A549 (cell line): Measurements from ENCODE around the gene TSC2. TPM values are rescaled to one million over a fixed set of nuclear protein-coding genes. Genes with fewer than 3 reads are reported as not detected.

Experiments
- ATAC-seq, 2 experiments: fragments of 200-7000 bp in 1 of 2; fragments of >200 bp in 1 of 2; cut with Nextera tagmentation in 1 of 2; cut with Tn5 transposase in 1 of 2; 3 replicates each; pipeline versions ENCODE4 v1.8.0 to v1.9.1; 2018 to 2020; ENCODE audit warnings: mild to moderate bottlenecking in 1 of 2, moderate library complexity in 1 of 2
- CTCF ChIA-PET: fragments of 300-600 bp; sonication (Branson Sonifier 250); formaldehyde crosslinking; extraction: SDS; loops from one replicate; lab custom pipeline; 2021; ENCODE audit warnings: antibody characterized with exemption, inconsistent platforms; lab: Yijun Ruan, JAX
- POLR2A ChIA-PET: fragments of 350-600 bp; formaldehyde crosslinking; extraction: SDS; loops from one replicate; lab custom pipeline; 2021; ENCODE audit warnings: antibody characterized with exemption, inconsistent platforms; lab: Yijun Ruan, JAX
- DNase-seq, 2 experiments: peaks; one replicate each; pipeline versions ENCODE4 v3.0.0 to v3.0.0-alpha.2; 2011 to 2016; ENCODE audit warnings: low read depth in 1 of 2, low spot score in 1 of 2
- FAIRE-seq: peaks from 2 replicates; lab custom pipeline; 2011; peaks lifted over from hg19 to GRCh38; lab: Jason Lieb, UNC
- H3K27ac ChIP-seq, 2 experiments: fragments of >200 bp; sonication (Bioruptor Twin); formaldehyde crosslinking; 3 replicates each; pipeline ENCODE4 v1.5.1; 2016 to 2017
- H3K4me1 ChIP-seq: fragments of >200 bp; sonication (Bioruptor Twin); formaldehyde crosslinking; 3 replicates; pipeline ENCODE4 v1.6.1; 2016
- H3K4me2 ChIP-seq: fragments of >200 bp; sonication (Bioruptor Twin); formaldehyde crosslinking; 3 replicates; pipeline ENCODE4 v1.6.1; 2016
- H3K4me3 ChIP-seq: fragments of >200 bp; sonication (Bioruptor Twin); formaldehyde crosslinking; 3 replicates; pipeline ENCODE4 v1.5.1; 2016
- H3K9me3 ChIP-seq: fragments of >200 bp; sonication (Bioruptor Twin); formaldehyde crosslinking; 3 replicates; pipeline ENCODE4 v1.6.1; 2016
- ATOH8 ChIP-seq: fragments of 250-450 bp; sonication (Bioruptor Pico); IDR thresholded peaks from 2 replicates; pipeline ENCODE4 v1.5.0; 2020; ENCODE audit warnings: low read depth, mild to moderate bottlenecking, moderate library complexity
- CBX8 ChIP-seq: fragments of 200-600 bp; sonication (generic); IDR thresholded peaks from 2 replicates; pipeline ENCODE4 v1.6.1; 2016
- EP300 ChIP-seq, 2 experiments: fragments of >200 bp; sonication (Bioruptor Twin); formaldehyde crosslinking; IDR thresholded peaks; 2 replicates in 1 of 2; 3 replicates in 1 of 2; pipeline ENCODE4 v1.6.1; 2016 to 2017
- FOSL2 ChIP-seq, 2 experiments: fragments of 450-650 bp in 1 of 2; fragments of >200 bp in 1 of 2; sonication (Bioruptor Twin) in 1 of 2; formaldehyde crosslinking; IDR thresholded peaks; 2 replicates each; pipeline versions ENCODE4 v1.5.0 to v1.6.1; 2016 to 2020; ENCODE audit warnings: mild to moderate bottlenecking in 1 of 2, moderate library complexity in 1 of 2
- GATA3 ChIP-seq: IDR thresholded peaks from 2 replicates; pipeline ENCODE4 v1.6.1; 2012; ENCODE audit warnings: borderline replicate concordance
- HES2 ChIP-seq: fragments of >200 bp; sonication (Bioruptor Twin); formaldehyde crosslinking; IDR thresholded peaks from 2 replicates; pipeline ENCODE4 v1.6.1; 2016
- HOXA7 ChIP-seq: fragments of 250-450 bp; sonication (Bioruptor Pico); IDR thresholded peaks from 2 replicates; pipeline ENCODE4 v1.5.0; 2020; ENCODE audit warnings: mild to moderate bottlenecking, moderate library complexity
- HOXB13 ChIP-seq: fragments of 250-450 bp; sonication (Bioruptor Pico); IDR thresholded peaks from 2 replicates; pipeline ENCODE4 v1.5.0; 2020; ENCODE audit warnings: low read depth, mild to moderate bottlenecking, moderate library complexity
- HOXB5 ChIP-seq: fragments of 250-450 bp; sonication (Bioruptor Pico); IDR thresholded peaks from 2 replicates; pipeline ENCODE4 v1.5.0; 2020; ENCODE audit warnings: mild to moderate bottlenecking, moderate library complexity
- KDM5A ChIP-seq: fragments of 200-600 bp; sonication (generic); IDR thresholded peaks from 2 replicates; pipeline ENCODE4 v1.6.1; 2016; ENCODE audit warnings: antibody characterized with exemption, mild to moderate bottlenecking
- MAX ChIP-seq: IDR thresholded peaks from 2 replicates; pipeline ENCODE4 v1.6.1; 2012
- MYC ChIP-seq: IDR thresholded peaks from 2 replicates; pipeline ENCODE4 v1.6.1; 2012; ENCODE audit warnings: mild to moderate bottlenecking, inconsistent platforms, low read length, improper control_type of control experiment, borderline replicate concordance
- NFE2L2 ChIP-seq: fragments of 150-350 bp; conservative IDR thresholded peaks from 2 replicates; pipeline ENCODE4 v1.6.1; 2014; ENCODE audit warnings: low read length
- RAD21 ChIP-seq, 2 experiments: fragments of >200 bp in 1 of 2; sonication (Bioruptor Twin) in 1 of 2; formaldehyde crosslinking in 1 of 2; IDR thresholded peaks in 1 of 2; conservative IDR thresholded peaks in 1 of 2; 2 replicates in 1 of 2; 3 replicates in 1 of 2; pipeline ENCODE4 v1.6.1; 2012 to 2018; ENCODE audit warnings: inconsistent platforms in 1 of 2
- RFX5 ChIP-seq: fragments of 450-650 bp; IDR thresholded peaks from 2 replicates; pipeline ENCODE4 v1.7.1; 2014; ENCODE audit warnings: antibody characterized with exemption, mild to moderate bottlenecking, moderate library complexity
- TFCP2L1 ChIP-seq: fragments of 250-450 bp; sonication (Bioruptor Pico); IDR thresholded peaks from 2 replicates; pipeline ENCODE4 v1.5.0; 2021; ENCODE audit warnings: mild to moderate bottlenecking
- TP53 ChIP-seq: fragments of 250-450 bp; sonication (Bioruptor Pico); IDR thresholded peaks from 2 replicates; pipeline ENCODE4 v1.5.0; 2021; ENCODE audit warnings: mild to moderate bottlenecking, moderate library complexity
- USF2 ChIP-seq: fragments of 450-650 bp; IDR thresholded peaks from 2 replicates; pipeline ENCODE4 v1.6.1; 2014; ENCODE audit warnings: antibody characterized with exemption
- ZNF302 ChIP-seq: fragments of 250-450 bp; sonication (Bioruptor Pico); IDR thresholded peaks from 2 replicates; pipeline ENCODE4 v1.9.0; 2021; ENCODE audit warnings: inconsistent platforms, mild to moderate bottlenecking, moderate library complexity
- WGBS: methylation state at CpG from one replicate; pipeline ENCODE4 v1.1.6; 2017; ENCODE audit errors: missing lambda C conversion rate; 5-methylcytosine and 5-hydroxymethylcytosine counted together
- polyA plus RNA-seq, 4 experiments: library from polyadenylated mRNA; depleted of rRNA in 3 of 4; stranded (reverse); fragments of >200 nt; fragmentation: RNase III in 1 of 4; extraction: RNeasy Plus Mini Kit Qiagen cat#74134 plus additional on column Dnase treatment in 1 of 4; gene quantifications; 2 replicates in 3 of 4; 3 replicates in 1 of 4; pipeline ENCODE4 v1.2.3, GENCODE V29; 2011 to 2017
- TF ChIP-seq, protein P1 (sequence below): fragments of >200 bp; sonication (Bioruptor Twin); formaldehyde crosslinking; IDR thresholded peaks from 3 replicates; pipeline ENCODE4 v1.6.1; 2016

TSC2 gene
- polyA plus RNA-seq, 2 of the 4 experiments (the other 2 are of a cell fraction): 32.6 to 47.3 TPM

DNA sequence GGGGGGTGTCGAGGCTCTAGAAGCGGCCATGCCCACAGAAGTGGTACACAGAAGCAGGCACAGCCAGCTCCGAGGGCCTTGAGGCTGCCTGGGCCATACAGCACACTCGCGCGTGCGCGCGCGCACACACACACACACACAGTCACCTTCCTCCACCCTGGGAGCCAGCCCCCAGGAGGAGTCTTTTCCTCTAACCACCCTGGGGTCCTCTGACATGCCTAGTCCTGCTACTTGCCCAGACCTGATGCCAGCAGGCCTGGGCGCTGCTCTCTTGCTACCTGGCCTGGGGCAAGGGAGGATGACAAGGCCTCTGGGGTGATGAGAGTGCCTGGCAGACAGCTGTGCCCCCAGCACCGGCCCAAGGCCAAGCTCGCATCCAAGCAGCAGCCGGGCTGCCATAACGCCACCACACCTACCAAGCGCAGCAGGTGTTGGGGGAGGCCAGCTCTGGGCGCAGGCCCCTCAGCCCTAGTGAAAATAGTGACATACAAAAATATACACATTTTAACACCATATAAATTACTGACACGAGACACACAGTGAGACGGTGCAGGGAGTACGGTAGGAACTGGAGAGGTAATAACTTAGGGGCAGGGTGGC is 41.1 kb downstream of the TSC2 start:
- H3K4me1 ChIP-seq: no peaks in the 10 kb centered on the region; the same call in 2 of the 3 replicates
- no peak overlapping the region for H3K4me3 ChIP-seq
- no peak overlapping the region for H3K27ac ChIP-seq
- ATAC-seq (no peak), DNase-seq (no peak), FAIRE-seq (no peak)
- TF ChIP-seq USF2 (no peak), HOXB13 (CRISPR knock-in tag) (no peak)
- ChIA-PET POLR2A (no interaction called here), CTCF (interaction anchor here (1.4 to 4.8 kb wide), 4 partner anchors 11 to 85 kb away, joined by 3 to 22 read pairs (median 18); no protein-coding TSS in a partner anchor)
- H3K9me3 ChIP-seq: no peaks in the 10 kb centered on the region
- WGBS: 88% methylated on average over 20 of the region's 20 CpGs
- no peak overlapping the region for H3K4me2 ChIP-seq

GRCh38 chr16:2089706-2090480 is 42.1 kb downstream of the TSC2 start:
- H3K4me2 ChIP-seq: no peak overlapping the region
- no peak overlapping the region for H3K4me3 ChIP-seq
- H3K27ac ChIP-seq: no peak overlapping the region
- ATAC-seq (no peak), FAIRE-seq (no peak), DNase-seq (no peak)
- H3K9me3 ChIP-seq: no peaks in the 10 kb centered on the region
- POLR2A ChIA-PET: no interaction called here
- TF ChIP-seq FOSL2 (IDR thresholded peaks at IDR 0.05) (no peak), FOSL2 (CRISPR knock-in tag; IDR thresholded peaks at IDR 0.05) (no peak), RAD21 (conservative IDR thresholded peaks at IDR 0.05 in 1 of 2, IDR thresholded peaks at IDR 0.05 in 1 of 2) (no peak), ZNF302 (no peak), EP300 (IDR thresholded peaks at IDR 0.05) (no peak), HES2 (no peak), ATOH8 (CRISPR knock-in tag) (no peak), RFX5 (no peak), NFE2L2 (no peak), MAX (no peak), CBX8 (no peak), TFCP2L1 (CRISPR knock-in tag) (no peak), HOXA7 (CRISPR knock-in tag) (no peak), GATA3 (no peak)
- TF ChIP-seq, protein P1, sequence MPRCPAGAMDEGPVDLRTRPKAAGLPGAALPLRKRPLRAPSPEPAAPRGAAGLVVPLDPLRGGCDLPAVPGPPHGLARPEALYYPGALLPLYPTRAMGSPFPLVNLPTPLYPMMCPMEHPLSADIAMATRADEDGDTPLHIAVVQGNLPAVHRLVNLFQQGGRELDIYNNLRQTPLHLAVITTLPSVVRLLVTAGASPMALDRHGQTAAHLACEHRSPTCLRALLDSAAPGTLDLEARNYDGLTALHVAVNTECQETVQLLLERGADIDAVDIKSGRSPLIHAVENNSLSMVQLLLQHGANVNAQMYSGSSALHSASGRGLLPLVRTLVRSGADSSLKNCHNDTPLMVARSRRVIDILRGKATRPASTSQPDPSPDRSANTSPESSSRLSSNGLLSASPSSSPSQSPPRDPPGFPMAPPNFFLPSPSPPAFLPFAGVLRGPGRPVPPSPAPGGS: no peak
- CTCF ChIA-PET: interaction anchor here (0.6 to 4.8 kb wide), 10 partner anchors 12 to 1084 kb away, joined by 3 to 22 read pairs (median 4); no protein-coding TSS in a partner anchor
- WGBS: 86% methylated on average over 19 of the region's 44 CpGs
- H3K4me1 ChIP-seq: no peaks in the 10 kb centered on the region; the same call in 2 of the 3 replicates

GRCh38 chr16:2090481-2090776 is 42.6 kb downstream of the TSC2 start:
- ATAC-seq (peak in 1 of 2 experiments; percentile 1; a peak in 1 of 6 replicates), DNase-seq (no peak), FAIRE-seq (no peak)
- Histone ChIP-seq H3K4me1 (no peaks in the 10 kb centered on the region; the same call in 2 of the 3 replicates), H3K4me2 (no peak overlapping the region), H3K27ac (peak overlapping the region in 1 of 2 experiments; percentile 52; a peak in 1 of 6 replicates), H3K9me3 (no peaks in the 10 kb centered on the region), H3K4me3 (no peak overlapping the region)
- 92% methylated on average over 13 of the region's 14 CpGs for WGBS
- ChIA-PET POLR2A (no interaction called here), CTCF (interaction anchor here (0.6 to 4.8 kb wide), 11 partner anchors 8 to 1085 kb away, joined by 3 to 22 read pairs (median 4); no protein-coding TSS in a partner anchor)
- no peak for TF ChIP-seq KDM5A
- TF ChIP-seq MYC: no peak
- no peak for TF ChIP-seq EP300 (IDR thresholded peaks at IDR 0.05)
- no peak for TF ChIP-seq HOXB5
- no peak for TF ChIP-seq TP53 (CRISPR knock-in tag)
